ENCODE results near the gene DNAJC10. TPM values are rescaled to one million over a fixed set of nuclear protein-coding genes. Genes with fewer than 3 reads are reported as not detected.

Gene DNAJC10
- polyA plus RNA-seq, 1 donor (not counting 4 experiments of a cell fraction or from before 2014, with no cell fraction given), result 92.6 TPM

DNA sequence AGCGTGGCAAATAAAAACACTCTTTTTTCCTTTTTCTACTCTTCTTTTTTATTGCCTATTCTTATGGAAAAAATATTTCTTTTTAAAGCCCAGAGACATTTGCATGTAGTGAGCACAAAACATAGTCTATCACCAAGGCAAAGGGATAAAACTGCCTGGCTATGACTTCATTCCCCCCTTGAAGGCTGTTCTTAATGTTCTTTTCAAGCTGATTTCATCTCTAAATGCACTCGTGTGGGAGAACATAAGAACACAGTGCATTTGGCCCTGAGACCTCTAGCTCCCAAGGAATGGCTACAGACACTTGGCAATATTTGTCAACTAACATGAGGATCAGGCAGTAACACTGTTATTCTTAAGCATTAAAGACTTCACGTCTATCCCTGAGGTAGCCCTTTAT is 17.4 kb upstream of the DNAJC10 start:
- H3K9ac ChIP-seq (ENCODE audit: control insufficient read depth, extremely low read depth, insufficient read depth, low read length), result no peak overlapping the region
- no peak for DNase-seq (ENCODE audit: low read depth, low spot score)
- H3K4me3 ChIP-seq (ENCODE audit: control insufficient read depth in 2 of 3, extremely low read depth in 1 of 3, insufficient read depth in 2 of 3, low read depth in 1 of 3, low read length in 3 of 3), result no peak overlapping the region
- H3K79me2 ChIP-seq (ENCODE audit: control insufficient read depth, insufficient read depth, low read length), result no peaks in the 10 kb centered on the region
- H3K9me1 ChIP-seq (ENCODE audit: control insufficient read depth, extremely low read depth, insufficient read depth, low read length), result no peaks in the 10 kb centered on the region
- no peaks in the 10 kb centered on the region for H3K4me1 ChIP-seq (ENCODE audit: control insufficient read depth, extremely low read depth, insufficient read depth, low read length)
- no peak overlapping the region for H3K27ac ChIP-seq (ENCODE audit: control insufficient read depth, insufficient read depth, low read length)
- no peak for FAIRE-seq
- H3K36me3 ChIP-seq (ENCODE audit: control insufficient read depth in 2 of 2, extremely low read depth in 1 of 2, insufficient read depth in 2 of 2, low read length in 2 of 2), result no peaks in the 10 kb centered on the region
- H4K20me1 ChIP-seq (ENCODE audit: control insufficient read depth, extremely low read depth, insufficient read depth, low read length), result no peaks in the 10 kb centered on the region
- H2AFZ ChIP-seq (ENCODE audit: control insufficient read depth, low read length), result no peak overlapping the region
- H3K27me3 ChIP-seq (ENCODE audit: control insufficient read depth, extremely low read depth, insufficient read depth, low read length), result no peaks in the 10 kb centered on the region
- no peaks in the 10 kb centered on the region for H3K9me3 ChIP-seq (ENCODE audit: control insufficient read depth, low read depth, low read length)
- dilution Hi-C loops (cut with MboI; ENCODE audit: extremely low pct_ligation_motif_present, low sequenced_read_pairs), result no loop called here
- TF ChIP-seq EZH2 (IDR thresholded peaks at IDR 0.05; ENCODE audit: low read length), result no peak
- TF ChIP-seq, protein P1, sequence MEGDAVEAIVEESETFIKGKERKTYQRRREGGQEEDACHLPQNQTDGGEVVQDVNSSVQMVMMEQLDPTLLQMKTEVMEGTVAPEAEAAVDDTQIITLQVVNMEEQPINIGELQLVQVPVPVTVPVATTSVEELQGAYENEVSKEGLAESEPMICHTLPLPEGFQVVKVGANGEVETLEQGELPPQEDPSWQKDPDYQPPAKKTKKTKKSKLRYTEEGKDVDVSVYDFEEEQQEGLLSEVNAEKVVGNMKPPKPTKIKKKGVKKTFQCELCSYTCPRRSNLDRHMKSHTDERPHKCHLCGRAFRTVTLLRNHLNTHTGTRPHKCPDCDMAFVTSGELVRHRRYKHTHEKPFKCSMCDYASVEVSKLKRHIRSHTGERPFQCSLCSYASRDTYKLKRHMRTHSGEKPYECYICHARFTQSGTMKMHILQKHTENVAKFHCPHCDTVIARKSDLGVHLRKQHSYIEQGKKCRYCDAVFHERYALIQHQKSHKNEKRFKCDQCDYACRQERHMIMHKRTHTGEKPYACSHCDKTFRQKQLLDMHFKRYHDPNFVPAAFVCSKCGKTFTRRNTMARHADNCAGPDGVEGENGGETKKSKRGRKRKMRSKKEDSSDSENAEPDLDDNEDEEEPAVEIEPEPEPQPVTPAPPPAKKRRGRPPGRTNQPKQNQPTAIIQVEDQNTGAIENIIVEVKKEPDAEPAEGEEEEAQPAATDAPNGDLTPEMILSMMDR (optimal IDR thresholded peaks at IDR 0.05 in 1 of 3, IDR thresholded peaks at IDR 0.05 in 1 of 3, conservative IDR thresholded peaks at IDR 0.05 in 1 of 3; ENCODE audit: extremely low read depth in 1 of 3, insufficient read depth in 2 of 3, low read length in 3 of 3), result no peak
- no peak overlapping the region for H3K4me2 ChIP-seq (ENCODE audit: control insufficient read depth, extremely low read depth, insufficient read depth, low read depth, low read length)

DNA sequence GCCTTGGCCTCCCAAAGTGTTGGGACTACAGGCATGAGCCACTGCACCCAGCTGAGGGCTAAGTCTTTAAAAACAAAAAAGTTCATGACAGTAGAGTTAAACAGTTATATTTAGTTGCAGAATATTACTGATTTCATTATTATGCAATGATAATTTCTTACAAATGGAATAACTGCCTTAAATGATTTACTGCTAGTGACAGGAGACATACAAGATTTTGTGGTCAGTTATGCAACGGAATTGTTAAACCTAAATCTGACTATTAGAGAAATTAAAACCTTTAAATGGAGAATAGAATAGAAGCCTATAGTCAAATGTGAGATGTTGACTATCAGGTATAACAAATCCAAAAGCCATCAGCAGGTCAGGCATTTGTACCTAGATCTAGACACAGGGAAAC is 10.3 kb upstream of the DNAJC10 start:
- no peak overlapping the region for H3K9ac ChIP-seq (ENCODE audit: control insufficient read depth, extremely low read depth, insufficient read depth, low read length)
- no peaks in the 10 kb centered on the region for H3K9me1 ChIP-seq (ENCODE audit: control insufficient read depth, extremely low read depth, insufficient read depth, low read length)
- no peaks in the 10 kb centered on the region for H3K9me3 ChIP-seq (ENCODE audit: control insufficient read depth, low read depth, low read length)
- H3K27me3 ChIP-seq (ENCODE audit: control insufficient read depth, extremely low read depth, insufficient read depth, low read length), result peaks cover 4% of the 10 kb centered on the region
- dilution Hi-C loops (cut with MboI; ENCODE audit: extremely low pct_ligation_motif_present, low sequenced_read_pairs), result no loop called here
- H3K4me1 ChIP-seq (ENCODE audit: control insufficient read depth, extremely low read depth, insufficient read depth, low read length), result no peaks in the 10 kb centered on the region
- H3K4me3 ChIP-seq (ENCODE audit: control insufficient read depth in 2 of 3, extremely low read depth in 1 of 3, insufficient read depth in 2 of 3, low read depth in 1 of 3, low read length in 3 of 3), result no peak overlapping the region
- no peaks in the 10 kb centered on the region for H3K79me2 ChIP-seq (ENCODE audit: control insufficient read depth, insufficient read depth, low read length)
- H3K36me3 ChIP-seq (ENCODE audit: control insufficient read depth in 2 of 2, extremely low read depth in 1 of 2, insufficient read depth in 2 of 2, low read length in 2 of 2), result no peaks in the 10 kb centered on the region
- H3K27ac ChIP-seq (ENCODE audit: control insufficient read depth, insufficient read depth, low read length), result no peak overlapping the region
- no peaks in the 10 kb centered on the region for H4K20me1 ChIP-seq (ENCODE audit: control insufficient read depth, extremely low read depth, insufficient read depth, low read length)
- no peak overlapping the region for H2AFZ ChIP-seq (ENCODE audit: control insufficient read depth, low read length)
- FAIRE-seq, result no peak
- TF ChIP-seq, protein P1 (optimal IDR thresholded peaks at IDR 0.05 in 1 of 3, IDR thresholded peaks at IDR 0.05 in 1 of 3, conservative IDR thresholded peaks at IDR 0.05 in 1 of 3; ENCODE audit: extremely low read depth in 1 of 3, insufficient read depth in 2 of 3, low read length in 3 of 3), result no peak
- no peak for TF ChIP-seq EZH2 (IDR thresholded peaks at IDR 0.05; ENCODE audit: low read length)
- H3K4me2 ChIP-seq (ENCODE audit: control insufficient read depth, extremely low read depth, insufficient read depth, low read depth, low read length), result no peak overlapping the region
- no peak for DNase-seq (ENCODE audit: low read depth, low spot score)
